ENCODE results near the gene RERE. TPM values are rescaled to one million over a fixed set of nuclear protein-coding genes. Genes with fewer than 3 reads are reported as not detected.
A peak's percentile ranks its signal among the peaks of the same experiment; 100 is the strongest.

Gene RERE
- total RNA-seq, 1 experiment from 2014 or later, result 40.6 TPM

DNA sequence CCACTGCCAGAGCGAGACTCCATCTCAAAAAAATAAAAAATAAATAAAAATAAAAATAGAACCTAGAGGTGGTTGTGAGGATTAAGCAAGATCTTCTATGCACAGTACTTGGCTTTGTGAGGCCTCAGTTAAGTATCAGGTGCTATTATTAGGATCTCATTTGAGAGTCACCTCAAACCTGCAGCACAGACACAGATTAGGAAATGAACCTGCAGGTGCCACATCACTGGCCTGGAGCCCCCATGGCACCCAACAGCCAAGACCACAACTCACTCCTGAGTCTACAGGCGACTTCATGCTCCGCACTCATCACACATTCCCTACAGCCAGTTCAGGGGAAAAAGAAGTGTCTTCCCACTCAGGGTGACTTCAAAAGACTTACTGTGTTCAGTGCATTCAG, 322.8 kb downstream of the RERE start:
- no peak for DNase-seq (ENCODE audit: low read depth, low spot score)
- H3K4me1 ChIP-seq (ENCODE audit: control insufficient read depth in 1 of 2, insufficient read depth in 2 of 2, low read length in 2 of 2), result peaks cover 43 to 61% of the 10 kb centered on the region in 2 experiments
- no peaks in the 10 kb centered on the region for H3K79me2 ChIP-seq (ENCODE audit: insufficient read depth, low read length)
- H3K9me2 ChIP-seq (ENCODE audit: insufficient read depth), result no peaks in the 10 kb centered on the region
- CTCF ChIA-PET, result no interaction called here
- H3K9ac ChIP-seq (ENCODE audit: low read length), result no peak overlapping the region
- H2AFZ ChIP-seq (ENCODE audit: low read depth, low read length, poor library complexity, severe bottlenecking), result no peak overlapping the region
- H3K27me3 ChIP-seq (ENCODE audit: insufficient read depth, low read length), result no peaks in the 10 kb centered on the region
- RAD21 ChIA-PET (ENCODE audit: low non-redundant PET in 1 of 2, low total read pairs in 2 of 2, uncharacterized antibody in 2 of 2, unreplicated experiment in 2 of 2), result no interaction called here
- BruUV-seq (replicated peaks), result no TSS peak
- H4K20me1 ChIP-seq (ENCODE audit: insufficient read depth), result no peaks in the 10 kb centered on the region
- POLR2A ChIA-PET, result interaction anchor here (0.6 kb wide), 1 partner anchor 323 kb away, joined by 4 read pairs; the partner anchor contains the start of gene RERE
- no peaks in the 10 kb centered on the region for H3K9me3 ChIP-seq (ENCODE audit: control insufficient read depth in 1 of 2, insufficient read depth in 1 of 2, low read depth in 1 of 2, low read length in 2 of 2)
- H3K36me3 ChIP-seq (ENCODE audit: control insufficient read depth in 1 of 2, insufficient read depth in 2 of 2, low read length in 2 of 2), result no peaks in the 10 kb centered on the region
- TF ChIP-seq, protein P1, sequence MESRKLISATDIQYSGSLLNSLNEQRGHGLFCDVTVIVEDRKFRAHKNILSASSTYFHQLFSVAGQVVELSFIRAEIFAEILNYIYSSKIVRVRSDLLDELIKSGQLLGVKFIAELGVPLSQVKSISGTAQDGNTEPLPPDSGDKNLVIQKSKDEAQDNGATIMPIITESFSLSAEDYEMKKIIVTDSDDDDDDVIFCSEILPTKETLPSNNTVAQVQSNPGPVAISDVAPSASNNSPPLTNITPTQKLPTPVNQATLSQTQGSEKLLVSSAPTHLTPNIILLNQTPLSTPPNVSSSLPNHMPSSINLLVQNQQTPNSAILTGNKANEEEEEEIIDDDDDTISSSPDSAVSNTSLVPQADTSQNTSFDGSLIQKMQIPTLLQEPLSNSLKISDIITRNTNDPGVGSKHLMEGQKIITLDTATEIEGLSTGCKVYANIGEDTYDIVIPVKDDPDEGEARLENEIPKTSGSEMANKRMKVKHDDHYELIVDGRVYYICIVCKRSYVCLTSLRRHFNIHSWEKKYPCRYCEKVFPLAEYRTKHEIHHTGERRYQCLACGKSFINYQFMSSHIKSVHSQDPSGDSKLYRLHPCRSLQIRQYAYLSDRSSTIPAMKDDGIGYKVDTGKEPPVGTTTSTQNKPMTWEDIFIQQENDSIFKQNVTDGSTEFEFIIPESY (IDR thresholded peaks at IDR 0.05; ENCODE audit: extremely low read depth, insufficient replicate concordance, low read length), result no peak
- TF ChIP-seq ELF1 (IDR thresholded peaks at IDR 0.05; ENCODE audit: borderline replicate concordance, low read depth) (no peak), POLR2A (IDR thresholded peaks at IDR 0.05; ENCODE audit: borderline replicate concordance, extremely low read depth, insufficient read depth, insufficient read length) (no peak)
- no peak for ATAC-seq
- H3K4me3 ChIP-seq (replicated peaks in 1 of 2; ENCODE audit: low read depth in 1 of 2, low read length in 2 of 2), result no peak overlapping the region
- peak overlapping the region; percentile 65 for H3K4me2 ChIP-seq (ENCODE audit: low read length)
- intact Hi-C loops (cut with micrococcal nuclease), result no loop called here
- peak overlapping the region; percentile 52; the same call in 1 of the 2 replicates for H3K27ac ChIP-seq (ENCODE audit: low read depth, low read length)

DNA sequence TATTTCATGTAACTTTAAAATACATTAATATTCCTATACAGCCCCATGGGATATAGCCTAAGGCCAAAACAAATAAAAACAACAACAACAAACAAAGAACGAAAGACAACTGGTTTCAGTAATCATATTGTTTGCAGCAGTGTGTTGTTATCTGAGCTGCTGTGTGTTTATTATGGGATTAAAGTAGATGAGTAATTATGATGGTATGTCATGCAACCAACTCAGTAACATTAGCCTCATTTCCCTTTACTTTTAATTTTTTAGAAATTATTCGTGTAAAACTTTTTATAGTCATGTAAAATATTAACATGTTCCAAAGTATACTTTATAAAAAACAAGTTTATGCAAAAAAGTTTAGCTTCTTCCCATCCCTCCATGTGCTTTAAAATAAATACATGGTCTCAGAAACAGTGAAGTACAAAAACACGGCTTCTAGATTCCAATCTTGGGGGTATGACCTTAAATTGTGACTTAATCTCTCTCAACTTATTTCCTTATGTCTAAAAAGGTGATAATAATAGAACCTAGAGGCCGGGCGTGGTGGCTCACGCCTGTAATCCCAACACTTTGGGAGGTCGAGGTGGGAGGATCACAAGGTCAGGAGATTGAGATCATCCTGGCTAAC, 323.4 kb downstream of the RERE start:
- Histone ChIP-seq H3K79me2 (ENCODE audit: insufficient read depth, low read length) (no peaks in the 10 kb centered on the region), H3K4me3 (replicated peaks in 1 of 2; ENCODE audit: low read depth in 1 of 2, low read length in 2 of 2) (peak overlapping the region in 1 of 2 experiments; percentile 19; a peak in 1 of 4 replicates), H3K36me3 (ENCODE audit: control insufficient read depth in 1 of 2, insufficient read depth in 2 of 2, low read length in 2 of 2) (no peaks in the 10 kb centered on the region), H3K9me2 (ENCODE audit: insufficient read depth) (no peaks in the 10 kb centered on the region), H4K20me1 (ENCODE audit: insufficient read depth) (no peaks in the 10 kb centered on the region), H3K27me3 (ENCODE audit: insufficient read depth, low read length) (no peaks in the 10 kb centered on the region), H3K9me3 (ENCODE audit: control insufficient read depth in 1 of 2, insufficient read depth in 1 of 2, low read depth in 1 of 2, low read length in 2 of 2) (no peaks in the 10 kb centered on the region), H3K4me2 (ENCODE audit: low read length) (peak overlapping the region; percentile 65), H2AFZ (ENCODE audit: low read depth, low read length, poor library complexity, severe bottlenecking) (no peak overlapping the region), H3K9ac (ENCODE audit: low read length) (peak overlapping the region; percentile 14), H3K27ac (ENCODE audit: low read depth, low read length) (peak overlapping the region; percentile 52; the same call in 1 of the 2 replicates), H3K4me1 (ENCODE audit: control insufficient read depth in 1 of 2, insufficient read depth in 2 of 2, low read length in 2 of 2) (peaks cover 43 to 61% of the 10 kb centered on the region in 2 experiments)
- intact Hi-C loops (cut with micrococcal nuclease), result no loop called here
- CTCF ChIA-PET, result no interaction called here
- TF ChIP-seq JUND (IDR thresholded peaks at IDR 0.05) (peak; percentile 66), MAX (IDR thresholded peaks at IDR 0.05) (0 out of 2 replicates have a peak, but pooled peaks have one; percentile 15), POLR2A (IDR thresholded peaks at IDR 0.05; ENCODE audit: borderline replicate concordance, extremely low read depth, insufficient read depth, insufficient read length) (no peak), SRF (IDR thresholded peaks at IDR 0.05; ENCODE audit: low read depth) (no peak), CEBPB (IDR thresholded peaks at IDR 0.05; ENCODE audit: low read depth) (peak; percentile 30; the same call in 1 of the 2 replicates), SP1 (IDR thresholded peaks at IDR 0.05; ENCODE audit: low read depth) (peak; percentile 53), FOSL1 (IDR thresholded peaks at IDR 0.05; ENCODE audit: low read depth) (peak; percentile 67; the same call in 1 of the 2 replicates), EGR1 (IDR thresholded peaks at IDR 0.05; ENCODE audit: low read depth) (no peak), EZH2 (IDR thresholded peaks at IDR 0.05) (no peak)
- RAD21 ChIA-PET (ENCODE audit: low non-redundant PET in 1 of 2, low total read pairs in 2 of 2, uncharacterized antibody in 2 of 2, unreplicated experiment in 2 of 2), result no interaction called here
- DNase-seq (ENCODE audit: low read depth, low spot score) (no peak), ATAC-seq (peak; percentile 67)
- BruUV-seq (replicated peaks), result no TSS peak
- POLR2A ChIA-PET, result interaction anchor here (0.6 kb wide), 1 partner anchor 324 kb away, joined by 4 read pairs; the partner anchor contains the start of gene RERE
